Activated CD4-positive, alpha-beta T cell treated with anti-CD3 and anti-CD28 coated beads, Interleukin-2, amount 10 ng/mL, durations not matched to agents 24 days and 14 days (primary cell): ENCODE data around the gene SCN5A. TPM values are rescaled to one million over a fixed set of nuclear protein-coding genes. Genes with fewer than 3 reads are reported as not detected.

ENCODE experiments used
- DNase-seq: peaks from one replicate; pipeline ENCODE4 v3.0.0; 2022
- H3K27ac Mint-ChIP-seq: one replicate; pipeline ENCODE4 v1.8.0; 2022; ENCODE audit warnings: mild to moderate bottlenecking, mixed read lengths
- H3K27me3 Mint-ChIP-seq: one replicate; pipeline ENCODE4 v1.8.0; 2022; ENCODE audit warnings: mixed read lengths
- H3K36me3 Mint-ChIP-seq: one replicate; pipeline ENCODE4 v1.8.0; 2022; ENCODE audit warnings: low read depth, mild to moderate bottlenecking, mixed read lengths
- H3K4me1 Mint-ChIP-seq: one replicate; pipeline ENCODE4 v1.8.0; 2021; ENCODE audit warnings: mixed read lengths
- H3K4me3 Mint-ChIP-seq: one replicate; pipeline ENCODE4 v1.8.0; 2022; ENCODE audit warnings: mild to moderate bottlenecking, moderate library complexity, mixed read lengths
- H3K9me3 Mint-ChIP-seq: one replicate; pipeline ENCODE4 v1.8.0; 2021; ENCODE audit warnings: mixed read lengths
- intact Hi-C: fragments of 100-400 bp; cut with micrococcal nuclease; formaldehyde crosslinking; loops from one replicate; pipeline ENCODE4 v1.15.1; 2023
- total RNA-seq: library from RNA; stranded (reverse); gene quantifications from 2 replicates; pipeline ENCODE4 v1.2.3, GENCODE V29; 2022

The SCN5A gene
- total RNA-seq, 1 donor from 2014 or later: not detected

DNA sequence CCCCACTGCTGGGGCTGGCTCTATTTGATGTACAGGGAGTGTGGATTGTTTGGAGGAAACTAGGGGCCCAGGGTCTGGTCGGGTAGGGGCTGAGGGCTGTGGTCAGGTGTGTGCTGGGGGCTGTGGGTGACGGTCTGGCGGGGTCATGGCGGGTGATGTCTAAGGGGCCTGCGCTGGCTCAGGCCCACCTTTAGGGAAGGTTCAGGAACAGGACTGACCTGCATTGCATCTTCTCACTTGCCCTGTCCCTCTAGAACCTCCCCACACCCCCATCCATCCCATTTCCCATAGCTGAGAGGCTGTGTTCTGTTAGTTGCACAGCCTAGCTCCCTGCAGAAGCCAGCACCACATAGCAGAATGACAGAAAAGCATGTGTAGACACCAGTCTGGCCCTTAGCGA is 39.1 kb downstream of the SCN5A start:
- no peaks in the 10 kb centered on the region for H3K36me3 Mint-ChIP-seq
- H3K9me3 Mint-ChIP-seq: no peaks in the 10 kb centered on the region
- H3K4me1 Mint-ChIP-seq: no peaks in the 10 kb centered on the region
- no peak overlapping the region for H3K4me3 Mint-ChIP-seq
- H3K27me3 Mint-ChIP-seq: no peaks in the 10 kb centered on the region
- DNase-seq: no peak
- H3K27ac Mint-ChIP-seq: no peak overlapping the region
- intact Hi-C loops: no loop called here

DNA sequence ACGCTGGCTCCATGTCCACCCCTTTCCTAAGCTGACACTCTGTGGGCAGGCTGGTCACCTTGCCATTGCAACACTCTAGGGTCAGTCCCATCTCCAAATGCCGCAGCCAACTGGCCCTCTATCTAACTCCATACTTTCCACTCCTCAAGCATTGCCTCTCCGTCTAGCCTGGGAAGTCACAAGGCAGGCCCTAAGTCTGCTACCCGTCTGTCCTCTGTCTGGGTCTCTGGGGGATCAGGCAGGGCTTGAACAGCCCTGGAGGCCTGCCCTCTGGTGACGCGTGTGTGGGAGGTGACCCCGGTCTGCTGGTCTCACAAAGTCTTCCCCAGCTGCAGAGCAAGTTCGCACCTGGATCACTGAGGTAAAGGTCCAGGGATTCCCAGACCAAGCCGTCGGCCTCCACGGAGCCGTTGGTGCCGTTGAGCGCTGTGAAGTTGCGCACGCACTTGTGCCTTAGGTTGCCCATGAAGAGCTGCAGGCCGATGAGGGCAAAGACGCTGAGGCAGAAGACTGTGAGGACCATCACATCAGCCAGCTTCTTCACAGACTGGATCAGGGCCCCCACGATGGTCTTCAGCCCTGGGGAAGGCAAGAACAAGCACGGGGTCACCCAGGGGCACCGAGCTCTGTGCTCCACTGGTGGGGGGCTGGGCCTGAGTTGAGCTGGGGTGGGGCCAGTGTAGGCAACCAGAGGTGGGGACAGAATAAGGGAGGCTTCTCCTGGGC is 39.9 kb downstream of the SCN5A start:
- DNase-seq: no peak
- no peaks in the 10 kb centered on the region for H3K9me3 Mint-ChIP-seq
- H3K4me1 Mint-ChIP-seq: no peaks in the 10 kb centered on the region
- no peaks in the 10 kb centered on the region for H3K36me3 Mint-ChIP-seq
- H3K27ac Mint-ChIP-seq: no peak overlapping the region
- intact Hi-C loops: no loop called here
- H3K4me3 Mint-ChIP-seq: no peak overlapping the region
- H3K27me3 Mint-ChIP-seq: no peaks in the 10 kb centered on the region

DNA sequence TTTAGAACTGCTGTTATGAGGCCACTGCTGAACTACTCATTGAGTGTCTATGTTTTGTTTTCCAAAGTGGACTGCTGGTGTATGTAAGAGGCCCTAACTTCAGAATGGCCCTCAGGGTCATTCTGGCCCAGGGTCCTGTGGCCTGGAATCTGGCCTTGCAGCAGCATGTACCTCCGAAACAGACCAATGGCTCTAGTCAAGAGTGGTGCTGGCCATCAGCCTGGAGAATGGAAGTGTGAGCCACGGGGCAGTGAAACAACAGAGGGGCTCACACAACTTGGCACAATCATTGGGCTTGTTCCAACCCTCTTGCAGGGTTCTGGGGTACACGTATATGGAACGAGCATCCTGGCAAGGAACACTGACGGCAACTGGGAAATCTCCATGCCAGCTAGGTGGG is 40.5 kb downstream of the SCN5A start:
- Mint-ChIP-seq H3K4me3 (no peak overlapping the region), H3K27me3 (no peaks in the 10 kb centered on the region), H3K4me1 (no peaks in the 10 kb centered on the region), H3K36me3 (no peaks in the 10 kb centered on the region), H3K9me3 (no peaks in the 10 kb centered on the region), H3K27ac (no peak overlapping the region)
- no peak for DNase-seq
- intact Hi-C loops: no loop called here

DNA sequence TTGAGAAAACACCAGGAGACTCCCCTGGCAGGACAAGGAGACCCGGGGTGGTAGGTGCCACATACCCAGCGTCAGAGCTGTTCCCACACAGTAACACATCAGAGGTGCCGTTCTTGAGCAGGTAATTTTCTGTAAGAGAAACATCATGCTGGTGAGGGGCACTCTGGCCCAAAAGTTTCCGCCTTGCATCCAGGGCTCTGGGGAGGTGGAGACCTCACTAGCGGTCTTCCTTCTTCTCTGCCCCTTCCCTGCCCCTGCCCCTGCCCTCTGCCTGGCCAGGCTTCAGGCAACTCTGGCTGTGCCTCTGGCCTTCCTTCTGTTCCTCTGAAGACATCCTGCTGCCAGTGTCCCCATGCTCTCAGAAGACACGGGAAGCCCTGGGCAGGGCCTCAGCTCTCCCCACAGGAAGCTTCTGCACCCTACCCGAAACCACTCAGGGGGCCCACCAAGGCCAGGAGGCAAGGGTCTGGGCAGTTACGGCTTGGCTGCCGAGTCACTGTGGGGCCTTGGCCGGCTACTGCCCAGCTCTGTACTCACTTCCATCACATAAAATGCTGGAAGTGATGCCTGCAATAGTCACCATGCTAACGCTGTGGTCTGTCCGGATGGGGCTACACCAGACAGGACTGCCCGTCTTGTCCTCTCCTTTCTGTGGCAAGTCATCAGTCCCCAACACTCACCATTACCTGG is 41.3 kb downstream of the SCN5A start:
- Mint-ChIP-seq H3K27ac (no peak overlapping the region), H3K27me3 (no peaks in the 10 kb centered on the region), H3K4me1 (no peaks in the 10 kb centered on the region), H3K36me3 (no peaks in the 10 kb centered on the region), H3K9me3 (no peaks in the 10 kb centered on the region), H3K4me3 (no peak overlapping the region)
- DNase-seq: no peak
- intact Hi-C loops: no loop called here

DNA sequence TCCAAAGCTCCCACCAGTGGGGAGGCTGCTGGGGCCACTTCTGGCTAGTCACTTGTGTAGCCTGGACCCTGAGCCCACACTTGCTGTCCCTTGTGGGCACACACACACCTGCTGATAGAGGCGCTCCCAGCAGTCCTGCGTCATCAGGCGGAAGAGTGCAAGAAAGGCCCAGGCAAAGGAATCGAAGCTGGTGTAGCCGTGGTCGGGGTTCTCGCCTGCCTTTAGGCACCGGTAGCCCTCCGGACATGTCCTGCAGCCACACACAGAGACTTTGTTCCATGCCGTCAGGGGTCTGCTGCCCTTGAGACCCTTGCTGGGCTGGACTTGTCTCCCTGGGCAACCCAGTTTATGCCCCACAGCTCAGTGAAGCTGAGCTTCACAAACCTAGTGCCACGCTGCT is 42.9 kb downstream of the SCN5A start:
- no peak overlapping the region for H3K4me3 Mint-ChIP-seq
- no peak overlapping the region for H3K27ac Mint-ChIP-seq
- no peaks in the 10 kb centered on the region for H3K36me3 Mint-ChIP-seq
- no peaks in the 10 kb centered on the region for H3K27me3 Mint-ChIP-seq
- DNase-seq: no peak
- H3K9me3 Mint-ChIP-seq: no peaks in the 10 kb centered on the region
- H3K4me1 Mint-ChIP-seq: no peaks in the 10 kb centered on the region
- intact Hi-C loops: no loop called here

DNA sequence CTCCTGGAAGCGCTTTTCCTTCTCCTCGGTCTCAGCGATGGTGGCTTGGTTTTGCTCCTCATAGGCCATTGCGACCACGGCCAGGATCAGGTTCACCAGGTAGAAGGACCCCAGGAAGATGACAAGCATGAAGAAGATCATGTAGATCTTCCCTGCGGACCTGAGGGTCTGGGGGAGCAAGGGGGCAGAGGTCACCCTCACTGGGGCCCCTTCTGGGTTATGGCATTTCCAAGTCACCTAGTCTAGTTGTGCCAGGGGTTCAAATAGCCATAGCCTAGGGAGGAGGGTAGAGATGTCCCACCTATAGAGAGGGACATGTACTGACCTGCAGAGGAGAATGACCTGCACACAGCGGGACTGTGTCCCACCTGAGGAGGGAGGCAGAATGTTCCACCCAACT is 43.5 kb downstream of the SCN5A start:
- no peaks in the 10 kb centered on the region for H3K4me1 Mint-ChIP-seq

DNA sequence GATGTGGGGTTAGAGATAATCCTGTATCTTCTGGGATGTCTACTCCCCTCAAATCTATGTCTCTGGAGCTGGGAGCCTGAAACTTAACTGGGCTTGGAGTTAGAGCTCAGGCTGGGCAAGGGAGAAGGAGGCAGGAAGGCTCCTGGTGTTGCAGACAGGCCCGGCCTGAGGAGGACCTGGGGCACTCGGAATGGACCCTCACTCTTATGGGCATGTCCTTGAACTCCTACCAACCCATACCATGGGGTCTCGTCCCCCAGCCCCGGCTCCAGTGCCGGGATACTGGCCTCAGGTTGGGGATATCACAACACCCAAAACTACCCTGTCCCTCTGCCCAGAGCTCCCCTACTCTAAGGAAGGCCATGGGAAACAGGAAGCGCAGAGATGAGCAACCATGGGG is 45.2 kb downstream of the SCN5A start:
- intact Hi-C loops: no loop called here
- H3K27me3 Mint-ChIP-seq: peaks cover 3% of the 10 kb centered on the region

More for the DNA sequence above, 43.5 kb downstream of the SCN5A start:
- peaks cover 3% of the 10 kb centered on the region for H3K27me3 Mint-ChIP-seq
- no peaks in the 10 kb centered on the region for H3K36me3 Mint-ChIP-seq
- H3K4me3 Mint-ChIP-seq: no peak overlapping the region
- no peaks in the 10 kb centered on the region for H3K9me3 Mint-ChIP-seq
- H3K27ac Mint-ChIP-seq: no peak overlapping the region
- no peak for DNase-seq
- intact Hi-C loops: no loop called here

DNA sequence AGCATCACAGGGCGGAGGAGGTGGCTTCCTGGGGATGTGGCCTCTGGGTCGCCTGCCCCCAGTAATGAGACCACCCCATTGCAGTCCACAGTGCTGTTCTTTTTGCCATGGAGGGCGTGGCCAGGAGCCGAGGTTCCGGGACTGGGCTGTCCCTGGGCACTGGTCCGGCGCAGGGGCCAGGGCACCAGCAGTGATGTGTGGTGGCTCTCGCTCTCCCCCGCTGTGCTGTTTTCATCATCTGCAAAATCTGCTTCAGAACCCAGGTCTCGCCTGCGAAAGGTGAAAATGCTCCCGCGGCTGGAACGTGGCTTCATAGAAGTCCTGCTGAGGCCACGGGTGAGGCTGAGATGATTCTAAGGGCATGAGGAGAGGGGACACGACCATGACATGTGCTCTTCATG is 45.8 kb downstream of the SCN5A start:
- DNase-seq: no peak
- H3K27ac Mint-ChIP-seq: no peak overlapping the region
- peaks cover 3% of the 10 kb centered on the region for H3K27me3 Mint-ChIP-seq
- no peaks in the 10 kb centered on the region for H3K9me3 Mint-ChIP-seq
- no peaks in the 10 kb centered on the region for H3K4me1 Mint-ChIP-seq
- H3K36me3 Mint-ChIP-seq: no peaks in the 10 kb centered on the region
- no peak overlapping the region for H3K4me3 Mint-ChIP-seq
- intact Hi-C loops: no loop called here

More for the DNA sequence above, 45.2 kb downstream of the SCN5A start:
- Mint-ChIP-seq H3K4me1 (no peaks in the 10 kb centered on the region), H3K4me3 (no peak overlapping the region), H3K27ac (no peak overlapping the region), H3K36me3 (no peaks in the 10 kb centered on the region), H3K9me3 (no peaks in the 10 kb centered on the region)
- DNase-seq: no peak

DNA sequence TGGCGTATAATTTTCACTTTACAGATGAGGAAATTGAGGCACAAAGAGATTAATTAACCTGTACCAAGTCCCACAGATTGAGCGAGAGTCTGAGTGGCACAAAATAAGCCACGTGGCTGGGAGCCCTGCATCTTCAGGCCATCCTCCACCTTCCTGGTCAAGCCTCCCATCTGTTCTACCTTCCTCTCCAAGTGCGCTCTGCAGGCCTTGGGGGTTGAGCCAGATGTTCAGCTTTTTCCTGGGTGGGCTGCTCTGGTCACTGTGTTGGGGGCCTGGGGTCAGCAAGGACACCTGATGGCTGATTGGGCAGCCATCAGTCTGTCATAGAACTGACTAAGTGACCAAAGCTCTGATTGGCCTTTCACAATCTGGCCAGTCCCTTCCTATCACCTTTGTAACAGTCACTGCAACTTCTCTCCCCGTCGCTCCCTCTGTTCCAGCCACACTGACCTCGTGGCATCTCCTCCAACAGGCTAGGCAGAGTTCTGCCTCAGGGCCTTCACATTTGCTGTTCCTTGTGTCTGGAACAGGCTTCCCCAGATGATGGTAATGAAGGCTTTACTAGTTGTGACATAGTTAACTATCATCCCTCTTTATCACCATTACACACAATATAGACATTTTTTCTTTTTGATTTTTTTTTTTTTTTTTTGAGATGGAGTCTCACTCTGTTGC is 46.8 kb downstream of the SCN5A start:
- Mint-ChIP-seq H3K9me3 (no peaks in the 10 kb centered on the region), H3K27ac (no peak overlapping the region), H3K36me3 (no peaks in the 10 kb centered on the region), H3K27me3 (peaks cover 3% of the 10 kb centered on the region), H3K4me1 (no peaks in the 10 kb centered on the region), H3K4me3 (no peak overlapping the region)
- intact Hi-C loops: no loop called here
- DNase-seq: no peak

DNA sequence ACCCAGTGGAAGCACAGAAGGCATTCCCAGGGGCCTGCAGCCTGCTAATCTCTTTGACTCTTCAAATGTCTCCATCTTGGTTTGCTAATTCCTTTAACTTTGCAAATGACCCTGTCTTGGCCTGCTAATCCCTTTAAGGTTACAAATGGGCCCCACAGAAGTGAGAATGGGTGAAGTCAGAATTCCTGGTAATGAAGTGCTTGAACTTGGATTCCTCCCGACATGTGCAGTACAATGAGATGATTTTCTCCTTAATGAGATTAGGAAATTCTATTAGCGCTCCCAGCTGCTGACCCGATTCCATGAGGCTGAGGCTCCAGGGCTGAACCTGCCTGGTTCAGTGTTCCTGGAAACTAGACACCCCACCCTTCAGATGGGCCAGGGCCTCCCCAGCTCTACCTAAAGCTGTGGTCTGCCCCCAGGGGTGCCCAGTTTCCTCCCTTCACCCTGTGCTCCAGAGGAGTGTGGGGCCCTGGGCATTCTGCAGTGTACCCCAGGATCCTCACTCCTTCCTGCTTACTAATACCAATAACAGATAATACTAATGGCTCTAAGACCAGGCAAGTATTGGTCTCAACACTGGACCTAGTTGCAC is 47.4 kb downstream of the SCN5A start:
- peaks cover 3% of the 10 kb centered on the region for H3K27me3 Mint-ChIP-seq
- no peak overlapping the region for H3K27ac Mint-ChIP-seq
- no peaks in the 10 kb centered on the region for H3K36me3 Mint-ChIP-seq
- H3K4me3 Mint-ChIP-seq: no peak overlapping the region
- no peaks in the 10 kb centered on the region for H3K4me1 Mint-ChIP-seq
- intact Hi-C loops: no loop called here
- no peak for DNase-seq
- no peaks in the 10 kb centered on the region for H3K9me3 Mint-ChIP-seq

DNA sequence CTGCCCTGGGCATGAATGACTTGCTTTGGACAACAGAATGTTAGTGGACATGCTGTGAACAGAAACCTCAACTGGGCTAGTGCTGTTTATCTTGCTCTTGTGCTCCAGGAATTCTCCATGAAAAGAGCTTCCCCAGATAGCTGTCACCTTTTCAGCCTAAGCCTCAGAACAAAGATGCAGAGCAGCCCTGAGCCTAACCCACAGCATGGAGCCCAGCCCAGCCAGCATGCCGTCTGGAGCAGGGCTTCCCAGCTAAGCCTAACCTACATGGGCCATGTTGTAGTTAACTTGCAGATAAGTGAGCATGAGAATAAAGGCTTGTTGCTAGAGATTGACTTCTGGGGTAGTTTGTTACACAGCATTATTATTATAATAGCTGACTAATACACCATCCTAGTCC is 48.9 kb downstream of the SCN5A start:
- no peak for DNase-seq
- Mint-ChIP-seq H3K36me3 (no peaks in the 10 kb centered on the region), H3K27ac (no peak overlapping the region), H3K9me3 (no peaks in the 10 kb centered on the region), H3K4me1 (no peaks in the 10 kb centered on the region), H3K4me3 (no peak overlapping the region), H3K27me3 (peaks cover 3% of the 10 kb centered on the region)
- intact Hi-C loops: no loop called here

DNA sequence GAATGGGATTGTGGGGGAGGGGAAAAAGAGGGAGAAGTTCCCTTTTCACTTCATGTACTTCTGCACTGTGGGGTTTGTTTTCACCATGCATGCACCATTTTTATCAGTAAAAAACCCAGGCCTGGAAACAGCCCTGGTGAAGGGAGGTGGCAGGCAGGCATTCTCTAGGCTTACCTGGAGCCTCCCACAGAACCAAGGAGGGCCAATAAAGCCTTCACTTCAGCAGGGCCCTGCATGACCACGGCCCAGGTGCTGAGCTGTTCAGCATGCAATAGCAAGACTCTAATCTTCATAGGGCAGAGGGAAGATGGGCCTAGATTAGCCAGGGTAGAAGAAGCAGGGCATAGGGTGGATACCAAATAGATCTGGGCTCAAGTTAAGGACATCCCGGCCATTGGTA is 49.6 kb downstream of the SCN5A start:
- H3K9me3 Mint-ChIP-seq: no peaks in the 10 kb centered on the region
- H3K27me3 Mint-ChIP-seq: peaks cover 3% of the 10 kb centered on the region
- intact Hi-C loops: no loop called here
- no peak overlapping the region for H3K27ac Mint-ChIP-seq
- no peak overlapping the region for H3K4me3 Mint-ChIP-seq
- no peaks in the 10 kb centered on the region for H3K36me3 Mint-ChIP-seq
- DNase-seq: no peak
- no peaks in the 10 kb centered on the region for H3K4me1 Mint-ChIP-seq

DNA sequence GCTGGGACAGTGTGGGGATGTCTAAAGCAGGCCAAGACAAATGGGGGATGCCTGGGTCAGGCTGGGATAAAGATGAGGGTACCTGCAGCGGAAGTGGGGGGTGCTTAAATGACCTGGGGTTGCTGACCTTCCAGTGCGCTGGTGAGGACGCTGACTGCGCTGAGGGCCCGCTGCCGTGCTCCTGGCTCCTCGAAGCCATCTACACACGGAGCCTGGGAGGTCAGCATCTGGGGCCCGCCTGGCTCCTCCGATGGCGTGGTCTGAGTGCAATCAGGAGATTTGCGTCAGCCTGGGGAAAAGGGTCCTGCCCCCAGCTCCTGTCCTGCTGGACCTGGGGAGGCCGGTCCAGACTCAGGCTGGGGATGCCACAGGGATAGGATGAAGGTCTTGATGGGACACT is 50.7 kb downstream of the SCN5A start:
- Mint-ChIP-seq H3K27ac (no peak overlapping the region), H3K27me3 (peaks cover 4% of the 10 kb centered on the region), H3K9me3 (no peaks in the 10 kb centered on the region), H3K36me3 (no peaks in the 10 kb centered on the region), H3K4me3 (no peak overlapping the region), H3K4me1 (no peaks in the 10 kb centered on the region)
- no peak for DNase-seq
- intact Hi-C loops: no loop called here

DNA sequence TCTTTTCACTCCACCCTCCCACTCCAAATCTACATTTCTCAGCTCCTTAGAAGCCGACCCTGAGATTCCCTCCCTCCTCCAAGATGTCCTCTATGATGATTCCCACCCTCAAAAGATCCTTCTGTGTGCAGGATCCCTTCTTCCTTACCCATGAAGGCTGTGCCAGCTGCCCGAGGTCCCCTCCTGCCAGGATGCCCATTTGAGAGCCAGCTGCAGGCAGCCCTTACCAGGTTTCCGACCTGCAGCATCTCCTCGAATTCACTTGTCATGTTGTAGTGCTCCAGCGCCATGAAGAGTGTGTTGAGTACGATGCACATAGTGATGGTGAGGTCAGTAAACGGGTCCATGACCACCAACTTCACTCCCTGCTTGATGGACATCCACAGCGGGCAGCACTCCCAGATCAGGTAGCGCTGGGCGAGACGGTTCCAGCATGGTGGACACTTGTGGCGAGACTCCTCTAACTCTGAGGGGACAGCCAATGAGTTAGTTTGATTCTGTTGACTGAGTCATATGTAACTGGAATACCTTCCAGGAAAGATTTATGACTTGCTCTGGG is 51.9 kb downstream of the SCN5A start:
- Mint-ChIP-seq H3K4me1 (no peaks in the 10 kb centered on the region), H3K36me3 (no peaks in the 10 kb centered on the region), H3K9me3 (no peaks in the 10 kb centered on the region), H3K4me3 (no peak overlapping the region), H3K27me3 (peaks cover 7% of the 10 kb centered on the region), H3K27ac (no peak overlapping the region)
- no peak for DNase-seq
- intact Hi-C loops: no loop called here
